HG03103 (cell line): ENCODE results near the gene ACHE.
"Not testable (repeated sequence)": the region's sequence is repeated elsewhere in the genome, so short reads cannot be mapped to it uniquely, and the experiment has no call there.

Experiments used
- ATAC-seq: cut with Tn5 transposase; IDR thresholded peaks from one replicate; pipeline ENCODE4 v1.9.1; 2021; ENCODE audit warnings: low read depth; ENCODE audit not compliant: unreplicated experiment

The ACHE gene

DNA sequence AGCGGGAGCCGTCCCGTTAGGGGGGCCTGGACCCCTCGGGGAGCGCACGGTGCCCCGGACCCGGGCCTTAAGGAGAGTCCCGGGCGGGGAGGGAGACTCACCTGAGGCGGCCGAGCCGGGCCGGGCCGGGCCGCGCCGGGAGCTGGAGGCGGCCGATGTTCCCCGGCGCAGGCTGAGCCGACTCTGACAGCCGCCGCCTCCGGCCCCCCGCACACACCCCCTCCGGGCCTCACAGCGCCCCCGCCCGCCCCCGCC, at the start of gene ACHE:
Gene ACHE (minus strand): TSS at position 188 of the 255 bp plus-strand sequence. CDS start 1,656 bp downstream, outside the sequence.
- ATAC-seq: no peak

DNA sequence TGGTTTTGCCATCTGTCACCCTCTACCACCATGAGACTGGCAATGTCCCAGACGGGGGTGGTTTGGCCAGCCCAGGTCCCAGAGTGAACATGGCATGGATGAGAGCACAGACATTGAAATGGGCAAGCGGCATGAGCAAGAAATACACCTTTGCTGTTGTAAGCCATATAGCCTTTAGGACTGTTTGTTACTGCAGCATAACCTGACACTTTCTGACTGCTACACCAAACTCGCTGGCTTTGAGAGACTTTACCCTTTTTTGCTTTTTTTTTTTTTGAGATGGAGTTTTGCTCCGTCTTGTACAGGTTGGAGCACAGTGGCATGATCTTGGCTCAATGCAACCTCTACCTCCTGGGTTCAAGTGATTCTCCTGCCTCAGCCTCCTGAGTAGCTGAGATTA, 48.5 kb upstream of the ACHE start:
- ATAC-seq: no peak

DNA sequence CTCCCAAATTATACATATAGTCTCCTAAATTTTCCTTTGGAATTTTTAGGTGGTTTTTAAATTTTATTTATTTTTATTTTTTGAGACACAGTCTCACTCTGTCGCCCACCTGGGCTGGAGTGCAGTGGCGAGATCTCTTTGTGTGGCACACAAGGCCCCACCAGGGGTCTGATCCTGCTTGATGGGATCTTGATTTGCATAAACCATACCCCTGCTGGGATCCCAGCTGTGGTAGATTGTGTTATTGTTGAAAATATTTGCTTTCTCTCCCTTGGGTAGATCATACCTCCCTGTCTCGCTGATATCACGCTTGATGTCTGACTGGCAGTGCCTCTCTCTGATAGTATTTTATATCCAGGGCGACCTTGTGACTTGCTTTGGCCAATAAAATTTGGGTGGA, 48.0 kb upstream of the ACHE start:
- no peak for ATAC-seq

DNA sequence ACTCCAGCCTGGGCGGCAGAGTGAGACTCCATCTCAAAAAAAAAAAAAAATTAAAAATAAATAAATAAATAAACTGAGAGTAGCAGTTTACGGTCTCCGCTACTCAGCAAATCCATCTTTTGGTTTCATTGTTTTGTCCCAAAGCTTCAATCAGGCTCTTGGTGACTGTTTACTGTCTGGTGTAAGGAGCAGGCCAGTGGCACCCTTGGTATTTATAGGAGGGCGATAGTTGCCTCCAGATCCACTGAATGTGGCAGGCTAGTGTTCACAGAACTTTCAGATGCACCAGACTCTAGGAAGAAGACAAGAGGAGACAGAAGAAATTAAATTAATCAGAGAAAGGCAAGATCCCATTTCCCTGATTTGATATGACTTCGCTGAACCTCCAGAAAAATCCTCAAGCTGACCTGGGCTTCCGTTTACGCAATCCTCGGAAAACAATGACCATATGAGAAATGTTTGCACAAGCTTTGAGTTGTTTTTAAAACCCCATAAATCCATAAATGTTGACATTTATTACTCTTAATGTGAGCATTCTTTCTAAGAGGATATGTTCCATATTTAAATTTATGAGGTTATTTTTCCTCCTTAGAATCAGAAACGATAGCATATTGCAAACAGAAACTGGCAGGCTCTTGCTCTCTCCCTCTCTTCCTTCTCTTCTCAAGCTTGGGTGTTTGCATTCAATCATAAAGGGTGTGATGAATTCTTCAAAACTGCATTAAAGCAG, 46.5 kb upstream of the ACHE start:
- ATAC-seq: no peak

DNA sequence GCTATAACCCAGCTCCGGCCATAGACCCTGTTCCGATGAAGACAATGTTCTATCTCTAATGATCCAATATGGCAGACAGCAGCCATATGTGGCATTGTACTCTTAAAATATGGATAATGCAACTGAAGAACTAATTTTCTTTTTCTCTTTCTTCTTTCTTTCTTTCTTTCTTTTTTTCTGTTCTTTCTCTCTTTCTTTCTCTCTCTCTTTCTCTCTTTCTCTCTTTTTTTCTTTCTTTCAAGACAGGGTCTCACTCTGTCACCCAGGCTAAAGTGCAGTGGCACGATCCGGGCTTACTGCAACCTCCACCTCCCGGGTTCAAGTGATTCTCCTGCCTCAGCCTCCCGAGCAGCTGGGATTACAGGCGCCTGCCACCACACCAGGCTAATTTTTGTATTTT, 40.5 kb upstream of the ACHE start:
- ATAC-seq: not testable (repeated sequence)

DNA sequence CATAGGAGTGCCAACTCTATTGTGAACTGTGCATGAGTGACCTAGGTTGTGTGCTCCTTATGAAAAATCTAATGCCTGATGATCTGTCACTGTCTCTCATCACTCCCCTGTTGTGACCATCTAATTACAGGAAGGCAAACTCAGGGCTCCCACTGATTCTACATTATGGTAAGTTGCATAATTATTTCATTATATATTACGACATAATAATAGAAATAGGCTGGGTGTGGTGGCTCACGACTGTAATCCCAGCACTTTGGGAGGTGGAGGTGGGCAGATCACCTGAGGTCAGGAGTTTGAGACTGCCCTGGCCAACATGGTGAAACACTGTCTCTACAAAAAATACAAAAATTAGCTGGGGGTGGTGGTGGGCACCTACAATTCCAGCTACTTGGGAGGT, 39.7 kb upstream of the ACHE start:
- not testable (repeated sequence) for ATAC-seq

DNA sequence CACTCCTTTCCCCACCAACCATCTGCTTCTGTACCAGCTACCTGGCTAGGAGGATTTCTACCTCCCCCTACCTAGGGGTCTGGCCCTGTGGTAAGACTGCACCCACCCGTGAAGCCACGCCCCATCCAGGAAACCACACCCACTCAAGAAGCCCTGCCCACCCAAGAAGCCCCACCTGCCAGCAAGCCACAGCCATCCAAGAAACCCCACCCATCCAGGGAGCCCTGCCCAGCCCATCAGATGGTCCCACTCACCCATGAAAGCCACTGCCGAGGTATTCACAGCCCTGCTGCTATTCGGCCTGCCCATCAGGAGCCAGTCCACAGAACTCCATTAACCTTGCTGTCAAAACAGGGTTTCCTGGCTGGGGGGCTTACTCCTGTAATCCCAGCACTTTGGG, 38.0 kb upstream of the ACHE start:
- no peak for ATAC-seq

DNA sequence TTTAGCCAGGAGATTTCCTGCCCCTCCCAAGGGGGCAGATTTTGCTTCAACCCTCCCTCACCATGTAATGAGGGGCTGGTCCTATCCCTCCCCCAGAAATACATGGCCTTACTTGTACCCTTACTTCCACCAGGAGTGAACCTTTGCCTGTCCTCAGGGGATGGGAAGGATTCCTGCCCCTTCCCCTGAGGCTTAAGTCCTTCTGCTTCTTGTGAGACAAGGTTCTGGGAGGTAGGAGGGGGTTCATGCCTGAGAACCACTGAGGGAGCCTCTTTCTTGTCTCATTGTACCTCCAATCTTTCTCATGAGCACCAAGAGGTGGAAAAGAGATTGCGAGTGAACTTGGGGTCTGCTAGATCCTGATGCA, 34.1 kb upstream of the ACHE start:
- no peak for ATAC-seq

DNA sequence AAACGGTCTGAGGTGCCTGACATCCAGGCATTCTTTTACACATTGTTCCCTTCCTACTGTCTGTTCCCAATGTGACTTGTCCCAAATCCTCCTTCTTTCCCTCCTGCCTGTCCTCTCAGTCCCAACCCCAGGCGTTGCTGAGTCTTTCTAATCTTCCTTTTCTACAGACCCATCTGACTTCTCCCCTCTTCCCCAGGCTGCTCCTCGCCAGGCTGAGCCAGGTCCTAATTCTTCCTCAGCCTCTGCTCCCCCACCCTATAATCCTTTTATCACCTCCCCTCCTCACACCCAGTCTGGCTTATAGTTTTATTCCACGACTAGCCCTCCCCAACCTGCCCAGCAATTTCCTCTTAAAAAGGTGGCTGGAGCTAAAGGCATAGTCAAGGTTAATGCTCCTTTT, 27.9 kb upstream of the ACHE start:
- ATAC-seq: not testable (repeated sequence)

DNA sequence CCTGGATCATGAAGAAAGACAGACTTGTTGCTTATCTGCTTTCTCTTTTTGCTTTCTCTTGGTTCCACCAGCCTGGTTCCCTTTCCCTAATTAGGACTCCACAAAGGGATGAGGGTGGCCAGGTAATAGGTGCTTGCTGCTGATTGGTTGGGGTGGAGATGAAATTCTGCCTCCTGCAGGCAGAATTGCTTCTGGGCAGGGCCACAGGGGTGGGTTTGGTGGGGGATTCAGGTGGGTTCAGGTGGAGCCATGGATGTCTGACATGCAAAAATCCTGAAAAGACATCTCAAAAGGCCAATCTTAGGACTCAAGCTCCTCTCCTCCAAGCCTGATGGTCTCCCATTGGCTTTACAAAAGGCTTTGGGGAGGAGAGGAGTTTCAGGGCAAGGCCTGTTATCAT, 25.4 kb upstream of the ACHE start:
- ATAC-seq: no peak

DNA sequence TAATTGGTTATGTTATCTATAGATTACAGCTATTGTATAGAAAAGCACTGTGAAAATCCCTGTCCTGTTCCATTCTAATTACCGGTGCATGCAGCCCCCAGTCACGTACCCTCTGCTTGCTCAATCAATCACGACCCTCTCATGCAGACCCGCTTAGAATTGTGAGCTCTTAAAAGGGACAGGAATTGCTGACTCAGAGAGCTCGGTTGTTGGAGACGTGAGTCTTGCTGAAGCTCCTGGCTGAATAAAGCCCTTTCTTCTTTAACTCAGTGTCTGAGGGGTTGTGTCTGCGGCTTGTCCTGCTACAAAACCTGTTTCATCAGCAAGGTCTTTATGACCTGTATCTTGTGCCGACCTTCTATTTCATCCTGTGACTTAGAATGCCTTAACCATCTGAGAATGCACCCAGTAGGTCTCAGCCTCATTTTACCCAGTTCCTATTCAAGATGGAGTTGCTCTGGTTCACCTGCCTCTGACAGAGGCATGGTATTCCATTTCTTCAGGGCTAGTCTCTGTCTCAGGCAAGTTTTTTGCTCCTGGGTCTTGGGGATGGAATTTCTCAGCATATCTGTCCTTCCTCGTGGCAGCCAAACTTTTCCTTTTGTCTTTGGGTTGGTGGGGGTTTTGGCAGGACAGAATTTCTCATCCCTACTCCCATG, 24.2 kb upstream of the ACHE start:
- not testable (repeated sequence) for ATAC-seq

DNA sequence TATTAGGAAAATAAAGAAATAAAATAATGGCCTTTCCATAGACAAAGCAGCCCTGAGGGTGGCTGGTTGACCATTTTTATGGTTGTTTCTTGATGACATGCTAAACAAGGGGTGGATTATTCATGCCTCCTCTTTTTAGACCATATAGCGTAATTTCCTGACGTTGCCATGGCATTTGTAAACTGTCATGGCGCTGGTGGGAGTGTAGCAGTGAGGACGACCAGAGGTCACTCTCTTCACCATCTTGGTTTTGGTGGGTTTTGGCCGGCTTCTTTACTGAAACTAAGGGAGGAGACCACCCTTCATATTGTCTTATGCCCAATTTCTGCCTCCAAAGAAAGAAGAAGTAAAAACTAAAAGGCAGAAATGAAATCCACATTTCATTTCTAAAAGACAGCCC, 23.6 kb upstream of the ACHE start:
- ATAC-seq: not testable (repeated sequence)

DNA sequence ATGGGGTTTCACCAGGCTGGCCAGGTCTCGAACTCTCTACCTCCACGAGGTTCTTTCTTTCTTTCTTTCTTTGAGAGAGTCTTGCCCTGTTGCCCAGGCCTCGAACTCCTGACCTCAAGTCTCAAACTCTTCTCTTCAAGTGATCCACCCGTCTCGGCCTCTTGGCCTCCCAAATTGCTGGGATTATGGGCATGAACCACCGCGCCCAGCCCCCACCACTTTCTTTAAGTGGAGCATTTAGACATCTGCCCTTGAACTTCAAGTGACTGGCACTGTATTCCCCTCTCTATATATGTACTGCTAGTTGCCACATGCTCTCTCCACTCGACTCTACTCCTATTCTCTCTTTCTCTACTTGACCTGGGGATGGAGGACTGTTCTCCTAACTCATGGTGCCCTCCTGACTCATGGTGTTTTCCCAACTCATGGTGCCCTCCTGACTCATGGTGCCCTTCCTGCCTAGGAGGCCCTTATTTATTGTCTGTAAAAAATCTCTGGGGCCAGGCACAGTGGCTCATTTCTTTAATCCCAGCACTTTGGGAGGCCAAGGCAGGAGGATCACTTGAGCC, 19.3 kb upstream of the ACHE start:
- no peak for ATAC-seq

DNA sequence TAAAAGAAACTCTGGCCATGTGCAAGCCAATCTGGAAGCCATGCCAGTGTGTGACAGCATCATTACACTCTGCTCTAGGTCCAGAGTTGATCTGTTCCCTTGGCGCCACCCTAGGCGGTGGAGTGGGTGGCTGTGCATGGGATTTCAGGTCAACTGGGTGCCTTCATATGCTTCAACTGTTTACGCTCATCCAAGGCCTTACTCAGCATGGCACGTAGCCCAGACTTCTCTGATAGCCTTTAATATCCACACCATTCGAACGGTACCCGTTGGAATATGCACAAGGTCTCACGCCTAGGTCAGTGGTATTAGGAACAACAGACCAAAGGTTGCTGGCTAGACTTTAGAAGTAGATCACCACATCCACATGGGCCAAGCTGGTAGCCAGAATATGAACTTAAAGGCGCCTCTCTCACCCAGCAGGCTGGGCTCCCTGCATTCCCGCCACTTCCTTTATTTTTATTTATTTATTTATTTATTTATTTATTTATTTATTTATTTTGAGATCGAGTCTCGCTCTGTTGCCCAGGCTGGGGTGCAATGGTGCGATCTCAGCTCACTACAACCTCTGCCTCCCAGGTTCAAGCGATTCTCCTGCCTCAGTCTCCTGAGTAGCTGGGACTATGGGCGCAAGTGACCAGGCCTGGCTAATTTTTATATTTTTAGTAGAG, 18.7 kb upstream of the ACHE start:
- ATAC-seq: no peak

DNA sequence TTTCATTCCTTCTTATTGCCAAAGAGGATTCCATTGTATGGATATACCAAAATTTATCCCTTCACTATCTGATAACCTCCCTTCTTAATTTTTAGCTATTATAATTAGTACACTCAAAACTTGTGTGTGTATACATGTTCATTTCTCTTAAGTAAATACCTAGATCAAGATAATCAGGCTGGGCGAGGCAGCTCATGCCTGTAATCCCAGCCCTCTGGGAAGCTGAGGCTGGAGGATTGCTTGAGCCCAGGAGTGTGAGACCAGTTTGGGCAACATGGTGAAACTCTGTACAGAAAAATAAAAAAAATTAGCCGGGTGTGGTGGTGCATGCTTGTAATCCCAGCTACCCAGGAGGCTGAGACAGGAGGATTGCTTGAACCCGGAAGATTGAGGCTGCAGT, 15.8 kb upstream of the ACHE start:
- ATAC-seq: no peak

DNA sequence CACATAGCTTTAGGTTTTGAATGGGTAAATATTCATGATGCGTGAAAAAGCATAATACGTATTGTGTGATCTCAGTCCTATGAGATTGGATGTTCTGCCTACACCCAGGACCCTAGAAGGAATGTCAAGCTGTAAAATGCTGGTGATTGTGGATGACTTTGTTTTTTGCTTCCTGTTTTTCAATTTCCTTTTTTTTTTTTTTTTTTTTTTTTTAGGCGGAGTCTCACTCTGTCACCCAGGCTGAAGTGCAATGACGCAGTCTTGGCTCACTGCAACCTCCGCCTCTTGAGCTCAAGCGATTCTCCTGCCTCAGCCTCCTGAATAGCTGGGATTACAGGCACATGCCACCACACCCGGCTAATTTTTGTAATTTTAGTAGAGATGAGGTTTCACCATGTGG, 14.8 kb upstream of the ACHE start:
- ATAC-seq: not testable (repeated sequence)

DNA sequence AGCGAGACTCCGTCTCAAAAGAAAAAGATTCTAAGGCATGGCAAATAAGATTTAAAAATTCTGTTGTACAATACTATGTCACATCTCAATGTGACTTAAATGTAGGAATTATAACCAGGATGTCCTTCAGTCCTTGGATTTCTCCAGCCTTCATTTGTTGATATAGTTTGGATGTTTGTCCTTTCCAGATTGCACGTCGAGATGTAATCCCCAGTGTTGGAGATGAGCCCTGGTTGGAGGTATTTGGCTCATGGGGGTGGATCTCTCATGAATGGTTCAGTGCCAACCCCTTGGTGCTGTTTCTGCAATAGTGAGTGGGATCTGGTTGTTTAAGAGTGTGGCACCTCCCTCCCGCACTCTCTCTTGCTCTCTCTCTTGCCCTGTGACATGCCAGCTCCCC, 12.8 kb upstream of the ACHE start:
- no peak for ATAC-seq

DNA sequence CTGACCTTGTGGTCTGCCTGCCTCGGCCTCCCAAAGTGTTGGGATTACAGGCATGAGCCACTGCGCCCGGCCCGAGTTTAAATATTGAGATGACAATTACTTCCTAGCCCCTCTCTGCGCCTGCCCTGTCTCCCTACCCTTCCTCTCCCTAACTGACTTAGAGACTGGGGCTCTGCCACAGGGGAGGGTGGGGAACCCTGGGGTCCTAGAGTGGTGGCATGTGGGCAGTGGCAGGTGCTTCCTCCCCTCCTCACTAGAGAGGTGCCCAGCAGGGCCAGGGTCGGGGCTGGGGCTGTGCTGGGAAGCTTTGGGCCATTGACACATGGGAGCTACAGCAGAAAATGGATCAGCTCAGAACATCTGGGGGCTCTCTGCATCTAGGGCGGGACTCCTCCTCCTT, 7.0 kb upstream of the ACHE start:
- ATAC-seq: no peak

DNA sequence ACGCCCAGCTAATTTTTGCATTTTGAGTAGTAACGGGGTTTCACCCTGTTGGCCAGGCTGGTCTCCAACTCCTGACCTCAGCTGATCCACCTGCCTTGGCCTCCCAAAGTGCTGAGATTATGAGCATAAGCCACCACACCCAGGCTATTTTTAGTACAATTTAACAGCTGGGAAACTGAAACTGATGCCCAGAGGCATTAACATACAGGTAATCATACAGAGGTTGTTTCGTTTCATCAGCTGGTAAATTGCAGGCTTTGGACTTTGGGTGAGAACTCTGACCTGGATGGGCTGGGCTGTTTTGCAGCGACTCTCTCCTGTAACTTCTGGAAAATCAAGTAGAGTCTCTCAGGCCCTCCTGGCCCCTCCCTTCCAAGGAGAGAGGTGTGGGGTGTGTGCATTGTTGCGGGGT, 6.2 kb upstream of the ACHE start:
- no peak for ATAC-seq

DNA sequence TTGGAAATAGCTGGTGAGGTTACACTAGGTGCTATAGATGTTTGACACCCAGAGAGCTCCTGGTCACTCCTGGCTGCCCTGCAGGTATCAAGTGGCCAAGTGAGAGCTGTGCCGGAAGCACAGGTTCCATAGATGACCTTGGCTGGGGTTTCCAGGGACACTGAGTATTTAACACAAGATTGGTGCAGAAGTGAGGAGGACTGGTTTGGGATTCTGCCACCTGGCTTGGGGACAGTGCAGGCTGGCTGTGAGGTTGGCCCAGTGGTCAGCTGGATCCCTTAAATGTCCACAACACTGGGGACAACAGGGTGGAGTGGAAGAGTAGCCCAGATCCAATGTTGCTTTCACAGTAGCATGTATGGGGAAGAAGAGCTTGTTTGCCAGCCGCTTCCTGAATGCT, 5.3 kb upstream of the ACHE start:
- ATAC-seq: no peak

DNA sequence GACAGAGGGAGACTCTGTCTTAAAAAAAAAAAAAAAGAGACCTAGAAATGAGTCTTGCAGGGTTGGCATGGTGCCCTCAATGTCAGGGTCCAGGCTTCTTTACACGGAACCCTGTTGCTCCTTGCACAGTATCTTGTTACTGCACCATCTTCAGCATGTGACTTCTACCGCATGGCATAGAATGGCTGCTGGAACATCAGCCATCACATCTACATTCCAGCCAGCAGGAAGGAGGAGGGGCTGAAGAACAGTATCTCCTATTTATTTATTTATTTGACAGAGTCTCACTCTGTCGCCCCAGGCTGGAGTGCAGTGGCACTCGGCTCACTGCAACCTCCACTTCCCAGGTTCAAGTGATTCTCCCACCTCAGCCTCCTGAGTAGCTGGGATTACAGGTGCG, 3.7 kb upstream of the ACHE start:
- ATAC-seq: no peak
